HCT116 (cell line): ENCODE data around the gene HMGXB3. TPM values are rescaled to one million over a fixed set of nuclear protein-coding genes. Genes with fewer than 3 reads are reported as not detected.
A peak's percentile ranks its signal among the peaks of the same experiment; 100 is the strongest.

Source experiments
- ATAC-seq: fragments of 200-7000 bp; cut with Tn5 transposase; 2 replicates; pipeline ENCODE4 v1.9.1; 2020; ENCODE audit warnings: mild to moderate bottlenecking, moderate library complexity
- BruUV-seq: library from RNA; stranded (reverse); fragments of 400-500 nt; replicated peaks from 2 replicates; lab custom pipeline; 2021; lab: Mats Ljungman, UMichigan
- CTCF ChIA-PET: fragments of 300-600 bp; sonication (Branson Sonifier 250); formaldehyde crosslinking; loops from one replicate; lab custom pipeline; 2021; ENCODE audit warnings: antibody characterized with exemption; lab: Charles Lee
- POLR2A ChIA-PET: fragments of 300-600, 350-600 bp; sonication (Branson Sonifier 250); formaldehyde crosslinking; loops from one replicate; lab custom pipeline; 2021; ENCODE audit warnings: antibody characterized with exemption; lab: Charles Lee
- RAD21 ChIA-PET, 2 experiments: fragments of 300-600 bp; sonication (Branson Sonifier 250); formaldehyde crosslinking; loops; one replicate each; lab custom pipeline; 2023; ENCODE audit warnings: low total read pairs in 2 of 2; ENCODE audit not compliant: uncharacterized antibody in 2 of 2, unreplicated experiment in 2 of 2, low non-redundant PET in 1 of 2; lab: Charles Lee
- DNase-seq: peaks from one replicate; pipeline ENCODE4 v3.0.0-alpha.2; 2010; ENCODE audit warnings: low read depth, low spot score
- H2AFZ ChIP-seq: fragments of 200-600 bp; shearing (Covaris generic), sonication (generic); 2 replicates; pipeline ENCODE4 v1.6.1; 2017; ENCODE audit warnings: low read depth, mixed run types, mixed read lengths, antibody characterized with exemption, low read length; ENCODE audit not compliant: poor library complexity, severe bottlenecking
- H3K27ac ChIP-seq: 2 replicates; pipeline ENCODE4 v1.5.1; 2012; ENCODE audit warnings: low read depth, low read length
- H3K27me3 ChIP-seq: fragments of 200-600 bp; sonication (generic); 2 replicates; pipeline ENCODE4 v1.6.1; 2016; ENCODE audit warnings: mixed run types, low read length, mixed read lengths; ENCODE audit not compliant: insufficient read depth
- H3K36me3 ChIP-seq, 2 experiments: fragments of 200-500 bp in 1 of 2; fragments of 200-600 bp in 1 of 2; sonication (Bioruptor generic) in 1 of 2; sonication (generic) in 1 of 2; 2 replicates each; pipeline versions ENCODE4 v1.5.1 to v1.6.1; 2014 to 2016; ENCODE audit warnings: low read length in 2 of 2, inconsistent platforms in 1 of 2, mixed read lengths in 1 of 2, mixed run types in 1 of 2; ENCODE audit not compliant: insufficient read depth in 2 of 2, control insufficient read depth in 1 of 2
- H3K4me1 ChIP-seq, 2 experiments: fragments of 200-600 bp in 1 of 2; sonication (generic) in 1 of 2; 2 replicates each; pipeline versions ENCODE4 v1.5.1 to v1.6.1; 2012 to 2017; ENCODE audit warnings: low read length in 2 of 2, inconsistent platforms in 1 of 2, mild to moderate bottlenecking in 1 of 2, mixed read lengths in 1 of 2, mixed run types in 1 of 2, moderate library complexity in 1 of 2; ENCODE audit not compliant: insufficient read depth in 2 of 2, control insufficient read depth in 1 of 2
- H3K4me2 ChIP-seq: fragments of 200-600 bp; sonication (generic); 2 replicates; pipeline ENCODE4 v1.6.1; 2017; ENCODE audit warnings: mixed run types, low read length, mixed read lengths
- H3K4me3 ChIP-seq, 2 experiments: fragments of 200-600 bp in 1 of 2; sonication (generic) in 1 of 2; replicated peaks in 1 of 2; 2 replicates each; pipeline ENCODE4 v1.5.1; 2011 to 2016; ENCODE audit warnings: low read length in 2 of 2, control low read depth in 1 of 2, low read depth in 1 of 2, mild to moderate bottlenecking in 1 of 2, mixed read lengths in 1 of 2, mixed run types in 1 of 2
- H3K79me2 ChIP-seq: fragments of 200-600 bp; sonication (generic); 2 replicates; pipeline ENCODE4 v1.6.1; 2017; ENCODE audit warnings: mild to moderate bottlenecking, mixed run types, low read length, moderate library complexity, mixed read lengths; ENCODE audit not compliant: insufficient read depth
- H3K9ac ChIP-seq: fragments of 200-600 bp; sonication (generic); 2 replicates; pipeline ENCODE4 v1.6.1; 2016; ENCODE audit warnings: low read length, mixed read lengths
- H3K9me2 ChIP-seq: fragments of 200-600 bp; sonication (generic), shearing (Covaris generic); 2 replicates; pipeline ENCODE4 v1.6.1; 2017; ENCODE audit warnings: mixed run types, mild to moderate bottlenecking, moderate library complexity; ENCODE audit not compliant: insufficient read depth
- H3K9me3 ChIP-seq, 2 experiments: fragments of 200-500 bp in 1 of 2; fragments of 200-600 bp in 1 of 2; sonication (Bioruptor generic) in 1 of 2; sonication (generic) in 1 of 2; 2 replicates each; pipeline ENCODE4 v1.6.1; 2014 to 2017; ENCODE audit warnings: low read length in 2 of 2, mixed read lengths in 2 of 2, inconsistent platforms in 1 of 2, low read depth in 1 of 2, mild to moderate bottlenecking in 1 of 2, mixed run types in 1 of 2, moderate library complexity in 1 of 2; ENCODE audit not compliant: control insufficient read depth in 1 of 2, insufficient read depth in 1 of 2
- H4K20me1 ChIP-seq: fragments of 200-600 bp; sonication (generic), shearing (Covaris generic); 2 replicates; pipeline ENCODE4 v1.6.1; 2017; ENCODE audit warnings: mixed run types, mild to moderate bottlenecking, moderate library complexity; ENCODE audit not compliant: insufficient read depth
- EZH2 ChIP-seq: fragments of 200-600 bp; sonication (generic); IDR thresholded peaks from 2 replicates; pipeline ENCODE4 v1.6.1; 2017; ENCODE audit warnings: antibody characterized with exemption, mixed run types
- FOSL1 ChIP-seq: IDR thresholded peaks from 2 replicates; pipeline ENCODE4 v1.6.1; 2012; ENCODE audit warnings: low read depth
- POLR2A ChIP-seq: IDR thresholded peaks from 2 replicates; pipeline ENCODE4 v1.7.0; 2011; ENCODE audit warnings: borderline replicate concordance; ENCODE audit not compliant: insufficient read depth, insufficient read length; ENCODE audit errors: extremely low read depth
- RAD21 ChIP-seq: IDR thresholded peaks from 2 replicates; pipeline ENCODE4 v1.6.1; 2012; ENCODE audit warnings: low read depth, mild to moderate bottlenecking
- SIN3A ChIP-seq: IDR thresholded peaks from 2 replicates; pipeline ENCODE4 v1.6.1; 2012; ENCODE audit warnings: low read depth
- SRF ChIP-seq: IDR thresholded peaks from 2 replicates; pipeline ENCODE4 v1.6.1; 2012; ENCODE audit warnings: low read depth
- TCF7L2 ChIP-seq: IDR thresholded peaks from 2 replicates; pipeline ENCODE4 v1.7.0; 2011; ENCODE audit warnings: borderline replicate concordance, inconsistent platforms; ENCODE audit not compliant: insufficient read depth, insufficient read length; ENCODE audit errors: extremely low read depth
- ZFX ChIP-seq: fragments of 450-650 bp; IDR thresholded peaks from 2 replicates; pipeline ENCODE4 v1.6.1; 2017
- intact Hi-C: fragments of 100-400 bp; cut with micrococcal nuclease; formaldehyde crosslinking; loops from 2 replicates; pipeline ENCODE4 v1.10.0; 2022
- total RNA-seq: library from RNA; stranded (reverse); gene quantifications from one replicate; pipeline ENCODE4 v1.2.1, GENCODE V29; 2021; ENCODE audit not compliant: unreplicated experiment
- TF ChIP-seq, protein P1 (sequence below): IDR thresholded peaks from 2 replicates; pipeline ENCODE4 v1.6.1; 2011; ENCODE audit warnings: mild to moderate bottlenecking, low read length, moderate library complexity; ENCODE audit not compliant: insufficient replicate concordance; ENCODE audit errors: extremely low read depth
- TF ChIP-seq, protein P2 (sequence below), 3 experiments: fragments of 200-600 bp in 1 of 3; sonication (generic) in 1 of 3; IDR thresholded peaks in 2 of 3; conservative IDR thresholded peaks in 1 of 3; 2 replicates each; pipeline ENCODE4 v1.5.1; 2012 to 2017; ENCODE audit warnings: low read depth in 2 of 3, low read length in 2 of 3, antibody characterized with exemption in 1 of 3, borderline replicate concordance in 1 of 3, control low read depth in 1 of 3, mild to moderate bottlenecking in 1 of 3, mixed read lengths in 1 of 3, mixed run types in 1 of 3, moderate library complexity in 1 of 3; ENCODE audit not compliant: insufficient read depth in 1 of 3

HMGXB3 gene
- total RNA-seq, 1 experiment from 2014 or later: 41.8 TPM

DNA sequence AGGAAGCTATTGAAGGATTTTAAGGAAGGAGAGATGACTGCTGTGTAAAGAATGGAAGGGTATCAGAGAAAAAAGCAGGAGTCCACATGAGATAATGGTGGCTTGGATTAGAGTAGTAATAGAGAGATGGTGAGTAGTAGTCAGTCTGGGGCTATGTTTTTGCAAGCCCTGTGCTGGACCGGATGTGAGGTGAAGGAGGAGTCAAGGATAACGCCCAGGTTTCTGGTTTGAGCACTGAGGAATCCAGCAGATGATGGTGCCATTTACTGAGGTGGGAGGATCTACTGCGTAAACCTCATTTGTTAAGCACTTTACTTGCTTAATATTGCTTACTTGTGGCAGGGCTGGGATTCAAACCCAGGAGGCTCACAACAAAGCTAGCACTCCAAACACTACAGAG is 1.2 kb upstream of the HMGXB3 start:
- H3K36me3 ChIP-seq: peaks cover 0 to 3% of the 10 kb centered on the region in 2 experiments; a peak in 1 of 4 replicates
- H3K4me3 ChIP-seq: peak overlapping the region; percentile 95 to 98
- no peaks in the 10 kb centered on the region for H3K27me3 ChIP-seq
- DNase-seq: no peak
- POLR2A ChIA-PET: interaction anchor here (1.8 kb wide), 2 partner anchors 19 to 22 kb away, joined by 4 to 9 read pairs; no protein-coding TSS in a partner anchor
- H3K4me2 ChIP-seq: peak overlapping the region; percentile 75
- H3K9ac ChIP-seq: peak overlapping the region; percentile 96
- peaks cover 38% of the 10 kb centered on the region for H3K79me2 ChIP-seq
- BruUV-seq: no TSS peak
- H3K4me1 ChIP-seq: peaks cover 9 to 26% of the 10 kb centered on the region in 2 experiments; a peak in 3 of 4 replicates
- H2AFZ ChIP-seq: peak overlapping the region; percentile 1
- H4K20me1 ChIP-seq: no peaks in the 10 kb centered on the region
- RAD21 ChIA-PET: no interaction called here
- intact Hi-C loops: no loop called here
- peak overlapping the region; percentile 87 for H3K27ac ChIP-seq
- no peaks in the 10 kb centered on the region for H3K9me3 ChIP-seq
- ATAC-seq: no peak
- no peaks in the 10 kb centered on the region for H3K9me2 ChIP-seq
- no peak for TF ChIP-seq SIN3A
- no peak for TF ChIP-seq SRF
- no peak for TF ChIP-seq POLR2A
- TF ChIP-seq, protein P1, sequence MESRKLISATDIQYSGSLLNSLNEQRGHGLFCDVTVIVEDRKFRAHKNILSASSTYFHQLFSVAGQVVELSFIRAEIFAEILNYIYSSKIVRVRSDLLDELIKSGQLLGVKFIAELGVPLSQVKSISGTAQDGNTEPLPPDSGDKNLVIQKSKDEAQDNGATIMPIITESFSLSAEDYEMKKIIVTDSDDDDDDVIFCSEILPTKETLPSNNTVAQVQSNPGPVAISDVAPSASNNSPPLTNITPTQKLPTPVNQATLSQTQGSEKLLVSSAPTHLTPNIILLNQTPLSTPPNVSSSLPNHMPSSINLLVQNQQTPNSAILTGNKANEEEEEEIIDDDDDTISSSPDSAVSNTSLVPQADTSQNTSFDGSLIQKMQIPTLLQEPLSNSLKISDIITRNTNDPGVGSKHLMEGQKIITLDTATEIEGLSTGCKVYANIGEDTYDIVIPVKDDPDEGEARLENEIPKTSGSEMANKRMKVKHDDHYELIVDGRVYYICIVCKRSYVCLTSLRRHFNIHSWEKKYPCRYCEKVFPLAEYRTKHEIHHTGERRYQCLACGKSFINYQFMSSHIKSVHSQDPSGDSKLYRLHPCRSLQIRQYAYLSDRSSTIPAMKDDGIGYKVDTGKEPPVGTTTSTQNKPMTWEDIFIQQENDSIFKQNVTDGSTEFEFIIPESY: no peak
- TF ChIP-seq, protein P2, sequence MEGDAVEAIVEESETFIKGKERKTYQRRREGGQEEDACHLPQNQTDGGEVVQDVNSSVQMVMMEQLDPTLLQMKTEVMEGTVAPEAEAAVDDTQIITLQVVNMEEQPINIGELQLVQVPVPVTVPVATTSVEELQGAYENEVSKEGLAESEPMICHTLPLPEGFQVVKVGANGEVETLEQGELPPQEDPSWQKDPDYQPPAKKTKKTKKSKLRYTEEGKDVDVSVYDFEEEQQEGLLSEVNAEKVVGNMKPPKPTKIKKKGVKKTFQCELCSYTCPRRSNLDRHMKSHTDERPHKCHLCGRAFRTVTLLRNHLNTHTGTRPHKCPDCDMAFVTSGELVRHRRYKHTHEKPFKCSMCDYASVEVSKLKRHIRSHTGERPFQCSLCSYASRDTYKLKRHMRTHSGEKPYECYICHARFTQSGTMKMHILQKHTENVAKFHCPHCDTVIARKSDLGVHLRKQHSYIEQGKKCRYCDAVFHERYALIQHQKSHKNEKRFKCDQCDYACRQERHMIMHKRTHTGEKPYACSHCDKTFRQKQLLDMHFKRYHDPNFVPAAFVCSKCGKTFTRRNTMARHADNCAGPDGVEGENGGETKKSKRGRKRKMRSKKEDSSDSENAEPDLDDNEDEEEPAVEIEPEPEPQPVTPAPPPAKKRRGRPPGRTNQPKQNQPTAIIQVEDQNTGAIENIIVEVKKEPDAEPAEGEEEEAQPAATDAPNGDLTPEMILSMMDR (IDR thresholded peaks at IDR 0.05 in 2 of 3, conservative IDR thresholded peaks at IDR 0.05 in 1 of 3; ENCODE audit: borderline replicate concordance in 1 of 3, insufficient read depth in 1 of 3, low read depth in 2 of 3, low read length in 2 of 3): no peak
- no peak for TF ChIP-seq FOSL1
- TF ChIP-seq EZH2: no peak
- no peak for TF ChIP-seq RAD21
- no peak for TF ChIP-seq TCF7L2
- TF ChIP-seq ZFX: no peak
- CTCF ChIA-PET: interaction anchor here (0.6 to 1.0 kb wide), 2 partner anchors 9 to 342 kb away, joined by 3 read pairs; no protein-coding TSS in a partner anchor
